ENCODE measurements around the gene RBKS. TPM values are rescaled to one million over a fixed set of nuclear protein-coding genes. Genes with fewer than 3 reads are reported as not detected.
A peak's percentile ranks its signal among the peaks of the same experiment; 100 is the strongest.

Gene RBKS
- total RNA-seq, 1 donor from 2014 or later: 1.6 TPM

- Mint-ChIP-seq H3K36me3 (ENCODE audit: low read depth, unreplicated experiment) (peaks cover 6% of the 10 kb centered on the region), H3K4me3 (ENCODE audit: unreplicated experiment) (no peak overlapping the region), H3K27ac (ENCODE audit: unreplicated experiment) (peak overlapping the region; percentile 69), H3K9me3 (ENCODE audit: unreplicated experiment) (no peaks in the 10 kb centered on the region), H3K4me1 (ENCODE audit: low read depth, unreplicated experiment) (peaks cover 34% of the 10 kb centered on the region), H3K27me3 (ENCODE audit: low read depth, unreplicated experiment) (no peaks in the 10 kb centered on the region)
- H3K36me3 ChIP-seq (ENCODE audit: insufficient read depth, low read length): no peaks in the 10 kb centered on the region
- no peak overlapping the region for H3K4me2 ChIP-seq (ENCODE audit: low read length)
- H3K9ac ChIP-seq (ENCODE audit: low read length): no peak overlapping the region
- H3K79me2 ChIP-seq (ENCODE audit: insufficient read depth, low read length): no peaks in the 10 kb centered on the region
- H3K27ac ChIP-seq (ENCODE audit: low read depth, low read length): no peak overlapping the region
- H3K9me3 ChIP-seq (ENCODE audit: insufficient read depth, low read depth, low read length): no peaks in the 10 kb centered on the region
- TF ChIP-seq EZH2 (IDR thresholded peaks at IDR 0.05; ENCODE audit: insufficient read depth, low read length) (no peak), CTCF (IDR thresholded peaks at IDR 0.05; ENCODE audit: insufficient read depth, low read depth, low read length) (no peak)
- no peak overlapping the region for H2AFZ ChIP-seq (ENCODE audit: low read depth, low read length)
- FAIRE-seq (no peak), DNase-seq (ENCODE audit: low read depth) (no peak)
- H3K27me3 ChIP-seq (ENCODE audit: insufficient read depth, low read length): no peaks in the 10 kb centered on the region
- peaks cover 11% of the 10 kb centered on the region for H3K4me1 ChIP-seq (ENCODE audit: insufficient read depth, low read length)
- no peaks in the 10 kb centered on the region for H4K20me1 ChIP-seq (ENCODE audit: insufficient read depth, low read length)
- H3K4me3 ChIP-seq (ENCODE audit: insufficient read depth, low read depth, low read length): no peak overlapping the region
Observed at GRCh38 chr2:27756544-27757498, 133.4 kb downstream of the RBKS start.

DNA sequence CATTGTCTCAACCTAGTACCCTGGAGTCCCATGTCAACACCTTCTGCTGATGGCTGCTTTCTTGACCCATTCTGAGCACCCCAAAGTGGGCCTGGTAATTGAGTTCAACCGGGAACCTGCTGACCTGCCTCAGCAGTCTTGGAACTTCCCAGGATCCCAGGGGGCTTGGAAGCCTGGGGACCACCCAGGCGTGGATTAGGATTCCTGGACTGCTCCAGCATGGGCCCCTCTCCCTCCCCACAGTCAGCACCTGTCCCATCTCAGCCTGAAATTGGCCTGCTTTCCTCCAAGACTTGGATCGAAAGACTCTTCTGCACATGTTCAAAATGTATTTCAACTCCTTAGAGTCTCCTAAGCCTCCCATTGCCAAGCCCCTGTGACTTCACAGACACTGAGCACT is 134.1 kb downstream of the RBKS start:
- Histone ChIP-seq H2AFZ (ENCODE audit: low read depth, low read length) (no peak overlapping the region), H3K4me1 (ENCODE audit: insufficient read depth, low read length) (peaks cover 4% of the 10 kb centered on the region), H3K9ac (ENCODE audit: low read length) (no peak overlapping the region), H3K9me3 (ENCODE audit: insufficient read depth, low read depth, low read length) (no peaks in the 10 kb centered on the region), H3K4me3 (ENCODE audit: insufficient read depth, low read depth, low read length) (no peak overlapping the region), H3K36me3 (ENCODE audit: insufficient read depth, low read length) (no peaks in the 10 kb centered on the region), H3K27ac (ENCODE audit: low read depth, low read length) (no peak overlapping the region), H3K27me3 (ENCODE audit: insufficient read depth, low read length) (no peaks in the 10 kb centered on the region), H3K79me2 (ENCODE audit: insufficient read depth, low read length) (no peaks in the 10 kb centered on the region), H4K20me1 (ENCODE audit: insufficient read depth, low read length) (no peaks in the 10 kb centered on the region), H3K4me2 (ENCODE audit: low read length) (no peak overlapping the region)
- no peaks in the 10 kb centered on the region for H3K9me3 Mint-ChIP-seq (ENCODE audit: unreplicated experiment)
- peaks cover 28% of the 10 kb centered on the region for H3K4me1 Mint-ChIP-seq (ENCODE audit: low read depth, unreplicated experiment)
- H3K4me3 Mint-ChIP-seq (ENCODE audit: unreplicated experiment): no peak overlapping the region
- DNase-seq (ENCODE audit: low read depth) (no peak), FAIRE-seq (no peak)
- no peak overlapping the region for H3K27ac Mint-ChIP-seq (ENCODE audit: unreplicated experiment)
- no peaks in the 10 kb centered on the region for H3K27me3 Mint-ChIP-seq (ENCODE audit: low read depth, unreplicated experiment)
- H3K36me3 Mint-ChIP-seq (ENCODE audit: low read depth, unreplicated experiment): peaks cover 6% of the 10 kb centered on the region
- TF ChIP-seq CTCF (IDR thresholded peaks at IDR 0.05; ENCODE audit: insufficient read depth, low read depth, low read length) (no peak), EZH2 (IDR thresholded peaks at IDR 0.05; ENCODE audit: insufficient read depth, low read length) (no peak)

DNA sequence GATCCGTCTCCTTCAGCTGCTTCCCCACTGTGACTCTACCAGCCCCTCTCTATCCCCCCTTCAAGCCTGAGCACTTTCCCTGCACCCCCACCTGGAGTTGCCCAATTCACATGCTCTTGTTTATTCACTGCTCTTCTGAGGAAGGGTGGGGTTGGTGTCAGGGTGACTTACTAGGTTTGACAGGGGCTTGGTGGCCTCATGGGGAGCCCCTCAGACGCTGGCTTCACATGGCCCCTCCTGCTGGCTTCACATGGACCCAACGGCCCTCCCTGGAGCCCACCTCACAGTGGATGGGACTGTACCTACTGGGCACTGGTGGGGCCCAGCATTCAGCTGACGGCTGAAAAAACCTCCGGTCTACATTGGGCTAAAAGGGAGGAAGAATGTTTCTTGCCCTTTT is 135.4 kb downstream of the RBKS start:
- Mint-ChIP-seq H3K4me1 (ENCODE audit: low read depth, unreplicated experiment) (peaks cover 23% of the 10 kb centered on the region), H3K9me3 (ENCODE audit: unreplicated experiment) (no peaks in the 10 kb centered on the region), H3K36me3 (ENCODE audit: low read depth, unreplicated experiment) (peaks cover 3% of the 10 kb centered on the region), H3K4me3 (ENCODE audit: unreplicated experiment) (no peak overlapping the region), H3K27me3 (ENCODE audit: low read depth, unreplicated experiment) (no peaks in the 10 kb centered on the region), H3K27ac (ENCODE audit: unreplicated experiment) (peak overlapping the region; percentile 75)
- Histone ChIP-seq H3K9me3 (ENCODE audit: insufficient read depth, low read depth, low read length) (no peaks in the 10 kb centered on the region), H3K36me3 (ENCODE audit: insufficient read depth, low read length) (no peaks in the 10 kb centered on the region), H3K27me3 (ENCODE audit: insufficient read depth, low read length) (no peaks in the 10 kb centered on the region), H4K20me1 (ENCODE audit: insufficient read depth, low read length) (no peaks in the 10 kb centered on the region), H2AFZ (ENCODE audit: low read depth, low read length) (no peak overlapping the region), H3K4me2 (ENCODE audit: low read length) (no peak overlapping the region), H3K4me1 (ENCODE audit: insufficient read depth, low read length) (no peaks in the 10 kb centered on the region), H3K27ac (ENCODE audit: low read depth, low read length) (no peak overlapping the region), H3K79me2 (ENCODE audit: insufficient read depth, low read length) (no peaks in the 10 kb centered on the region), H3K4me3 (ENCODE audit: insufficient read depth, low read depth, low read length) (no peak overlapping the region), H3K9ac (ENCODE audit: low read length) (no peak overlapping the region)
- DNase-seq (ENCODE audit: low read depth): no peak
- TF ChIP-seq CTCF (IDR thresholded peaks at IDR 0.05; ENCODE audit: insufficient read depth, low read depth, low read length): no peak
- TF ChIP-seq EZH2 (IDR thresholded peaks at IDR 0.05; ENCODE audit: insufficient read depth, low read length): no peak
- no peak for FAIRE-seq

Measured in astrocyte (in vitro differentiated cells and primary cell).